Breast epithelium (tissue), 3 donors: Measurements from ENCODE around the gene SOD3.

ENCODE experiments used
- POLR2A ChIP-seq: fragments of 450-650 bp; IDR thresholded peaks from one replicate; pipeline ENCODE4 v1.6.1; 2016; ENCODE audit warnings: antibody characterized with exemption, mild to moderate bottlenecking, moderate library complexity
- POLR2AphosphoS5 ChIP-seq, 3 donors: sonication (generic); formaldehyde crosslinking; IDR thresholded peaks; one replicate each; pipeline ENCODE4 v1.6.1; 2017; ENCODE audit warnings: antibody characterized with exemption in 3 of 3
- TF ChIP-seq, protein P1 (sequence below), 3 donors: fragments of 450-650 bp; IDR thresholded peaks; one replicate each; pipeline ENCODE4 v1.5.1; 2016 to 2017; ENCODE audit warnings: antibody characterized with exemption in 3 of 3, mild to moderate bottlenecking in 3 of 3, moderate library complexity in 3 of 3

DNA sequence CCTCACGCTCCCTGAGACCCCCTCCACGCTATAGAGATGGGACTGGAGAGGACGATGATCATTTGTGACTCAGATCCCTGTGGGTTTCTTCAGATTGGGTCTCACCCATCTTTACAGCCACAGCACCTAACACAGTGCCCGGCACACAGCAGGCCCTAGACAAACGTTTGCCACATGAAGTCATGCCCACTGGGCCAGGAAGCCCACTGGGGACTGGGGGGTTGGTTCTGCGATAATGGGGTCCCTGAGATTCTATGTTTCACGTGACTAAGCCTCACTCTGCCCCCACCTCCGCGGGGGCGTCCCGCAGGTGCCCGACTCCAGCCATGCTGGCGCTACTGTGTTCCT, 3.8 kb downstream of the SOD3 start:
- TF ChIP-seq, protein P1, sequence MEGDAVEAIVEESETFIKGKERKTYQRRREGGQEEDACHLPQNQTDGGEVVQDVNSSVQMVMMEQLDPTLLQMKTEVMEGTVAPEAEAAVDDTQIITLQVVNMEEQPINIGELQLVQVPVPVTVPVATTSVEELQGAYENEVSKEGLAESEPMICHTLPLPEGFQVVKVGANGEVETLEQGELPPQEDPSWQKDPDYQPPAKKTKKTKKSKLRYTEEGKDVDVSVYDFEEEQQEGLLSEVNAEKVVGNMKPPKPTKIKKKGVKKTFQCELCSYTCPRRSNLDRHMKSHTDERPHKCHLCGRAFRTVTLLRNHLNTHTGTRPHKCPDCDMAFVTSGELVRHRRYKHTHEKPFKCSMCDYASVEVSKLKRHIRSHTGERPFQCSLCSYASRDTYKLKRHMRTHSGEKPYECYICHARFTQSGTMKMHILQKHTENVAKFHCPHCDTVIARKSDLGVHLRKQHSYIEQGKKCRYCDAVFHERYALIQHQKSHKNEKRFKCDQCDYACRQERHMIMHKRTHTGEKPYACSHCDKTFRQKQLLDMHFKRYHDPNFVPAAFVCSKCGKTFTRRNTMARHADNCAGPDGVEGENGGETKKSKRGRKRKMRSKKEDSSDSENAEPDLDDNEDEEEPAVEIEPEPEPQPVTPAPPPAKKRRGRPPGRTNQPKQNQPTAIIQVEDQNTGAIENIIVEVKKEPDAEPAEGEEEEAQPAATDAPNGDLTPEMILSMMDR (IDR thresholded peaks at IDR 0.05), result no peak
- no peak for TF ChIP-seq POLR2A
- TF ChIP-seq POLR2AphosphoS5 (IDR thresholded peaks at IDR 0.05), result no peak
